ENCODE data around the gene CNNM1.

DNA sequence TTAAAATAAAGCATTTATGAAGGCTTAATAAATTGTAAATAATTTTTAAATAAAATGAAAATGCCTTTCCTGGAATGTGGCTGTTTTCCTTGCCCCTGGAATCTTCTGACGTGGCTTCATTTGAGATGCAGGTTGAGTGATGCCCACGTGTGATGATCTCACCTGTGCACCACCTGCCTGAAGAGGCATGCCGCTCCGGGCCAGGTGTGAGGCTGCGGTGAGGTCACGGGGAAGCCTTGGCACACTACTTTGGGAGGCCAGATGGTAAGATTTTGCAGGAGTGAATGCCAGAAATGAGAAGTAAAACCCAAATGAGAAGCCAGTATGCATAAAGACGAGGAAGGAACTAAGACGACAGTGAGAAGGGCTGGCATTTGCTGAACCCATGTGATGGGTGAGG lies 65.1 kb downstream of the CNNM1 start:
- no peak for TF ChIP-seq ZFX (IDR thresholded peaks at IDR 0.05; ENCODE audit: borderline replicate concordance)
- TF ChIP-seq, protein P1, sequence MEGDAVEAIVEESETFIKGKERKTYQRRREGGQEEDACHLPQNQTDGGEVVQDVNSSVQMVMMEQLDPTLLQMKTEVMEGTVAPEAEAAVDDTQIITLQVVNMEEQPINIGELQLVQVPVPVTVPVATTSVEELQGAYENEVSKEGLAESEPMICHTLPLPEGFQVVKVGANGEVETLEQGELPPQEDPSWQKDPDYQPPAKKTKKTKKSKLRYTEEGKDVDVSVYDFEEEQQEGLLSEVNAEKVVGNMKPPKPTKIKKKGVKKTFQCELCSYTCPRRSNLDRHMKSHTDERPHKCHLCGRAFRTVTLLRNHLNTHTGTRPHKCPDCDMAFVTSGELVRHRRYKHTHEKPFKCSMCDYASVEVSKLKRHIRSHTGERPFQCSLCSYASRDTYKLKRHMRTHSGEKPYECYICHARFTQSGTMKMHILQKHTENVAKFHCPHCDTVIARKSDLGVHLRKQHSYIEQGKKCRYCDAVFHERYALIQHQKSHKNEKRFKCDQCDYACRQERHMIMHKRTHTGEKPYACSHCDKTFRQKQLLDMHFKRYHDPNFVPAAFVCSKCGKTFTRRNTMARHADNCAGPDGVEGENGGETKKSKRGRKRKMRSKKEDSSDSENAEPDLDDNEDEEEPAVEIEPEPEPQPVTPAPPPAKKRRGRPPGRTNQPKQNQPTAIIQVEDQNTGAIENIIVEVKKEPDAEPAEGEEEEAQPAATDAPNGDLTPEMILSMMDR (IDR thresholded peaks at IDR 0.05) = no peak
